HEK293 (cell line): Measurements from ENCODE around the gene FYCO1.

Source experiments
- CTCF ChIA-PET: fragments of 350-600 bp; formaldehyde crosslinking; extraction: SDS; loops from one replicate; lab custom pipeline; 2021; ENCODE audit warnings: antibody characterized with exemption; lab: Yijun Ruan, JAX
- POLR2A ChIA-PET: fragments of 300-600 bp; formaldehyde crosslinking; extraction: SDS; loops from one replicate; lab custom pipeline; 2020; ENCODE audit warnings: antibody characterized with exemption, inconsistent platforms; lab: Yijun Ruan, JAX
- H3K27ac ChIP-seq: fragments of 200-500 bp; sonication (Bioruptor generic); 2 replicates; pipeline ENCODE4 v1.5.1; 2014; ENCODE audit warnings: low read depth, low read length, control low read depth, inconsistent platforms; ENCODE audit errors: extremely low read depth
- H3K36me3 ChIP-seq, 2 experiments: fragments of 200-500 bp in 1 of 2; sonication (Bioruptor generic) in 1 of 2; 1 replicate in 1 of 2; 2 replicates in 1 of 2; pipeline ENCODE4 v1.5.1; 2014 to 2017; ENCODE audit warnings: inconsistent platforms in 2 of 2, low read length in 2 of 2; ENCODE audit not compliant: control insufficient read depth in 2 of 2, insufficient read depth in 1 of 2
- H3K4me1 ChIP-seq: fragments of 200-500 bp; sonication (Bioruptor generic); 2 replicates; pipeline ENCODE4 v1.5.1; 2014; ENCODE audit warnings: mild to moderate bottlenecking, low read length, inconsistent platforms; ENCODE audit not compliant: control insufficient read depth, insufficient read depth
- H3K4me3 ChIP-seq: 2 replicates; pipeline ENCODE4 v1.5.1; 2011; ENCODE audit warnings: low read depth, mild to moderate bottlenecking, control low read depth, low read length, moderate library complexity
- H3K9me3 ChIP-seq: fragments of 200-500 bp; sonication (Bioruptor generic); 2 replicates; pipeline ENCODE4 v1.5.1; 2014; ENCODE audit warnings: low read depth, low read length, inconsistent platforms; ENCODE audit not compliant: control insufficient read depth, insufficient read depth
- ATF2 ChIP-seq: fragments of 450-650 bp; formaldehyde crosslinking; IDR thresholded peaks from 2 replicates; pipeline ENCODE4 v1.5.1; 2016; ENCODE audit warnings: missing biosample characterization, missing genetic modification characterization, low read depth
- BCL11A ChIP-seq: fragments of 450-650 bp; formaldehyde crosslinking; IDR thresholded peaks from 2 replicates; pipeline ENCODE4 v1.5.1; 2016; ENCODE audit warnings: low read depth, missing biosample characterization, missing genetic modification characterization
- HOXD13 ChIP-seq: sonication (generic); formaldehyde crosslinking; IDR thresholded peaks from 2 replicates; pipeline ENCODE4 v1.8.0; 2022; ENCODE audit warnings: missing genetic modification reagents, borderline replicate concordance
- OVOL3 ChIP-seq: fragments of 450-650 bp; formaldehyde crosslinking; IDR thresholded peaks from 2 replicates; pipeline ENCODE4 v1.5.1; 2016; ENCODE audit warnings: missing biosample characterization, missing genetic modification characterization
- ZBTB20 ChIP-seq: fragments of 450-650 bp; formaldehyde crosslinking; IDR thresholded peaks from 2 replicates; pipeline ENCODE4 v1.5.1; 2016; ENCODE audit warnings: missing biosample characterization, missing genetic modification characterization
- ZFP69B ChIP-seq: fragments of 450-650 bp; formaldehyde crosslinking; IDR thresholded peaks from 2 replicates; pipeline ENCODE4 v1.5.1; 2016; ENCODE audit warnings: missing biosample characterization, missing genetic modification characterization
- ZNF133 ChIP-seq: fragments of 450-650 bp; formaldehyde crosslinking; IDR thresholded peaks from 2 replicates; pipeline ENCODE4 v1.5.1; 2016; ENCODE audit warnings: missing biosample characterization, missing genetic modification characterization
- ZNF146 ChIP-seq: fragments of 450-650 bp; formaldehyde crosslinking; IDR thresholded peaks from 2 replicates; pipeline ENCODE4 v1.5.1; 2016; ENCODE audit warnings: missing biosample characterization, missing genetic modification characterization
- ZNF155 ChIP-seq: fragments of 450-650 bp; formaldehyde crosslinking; IDR thresholded peaks from 2 replicates; pipeline ENCODE4 v1.5.1; 2016; ENCODE audit warnings: missing biosample characterization, missing genetic modification characterization
- ZNF221 ChIP-seq: fragments of 450-650 bp; formaldehyde crosslinking; IDR thresholded peaks from 2 replicates; pipeline ENCODE4 v1.5.1; 2017; ENCODE audit warnings: missing biosample characterization, missing genetic modification characterization, borderline replicate concordance
- ZNF398 ChIP-seq: fragments of 450-650 bp; formaldehyde crosslinking; IDR thresholded peaks from 2 replicates; pipeline ENCODE4 v1.5.1; 2017; ENCODE audit warnings: missing biosample characterization, missing genetic modification characterization
- ZNF449 ChIP-seq: fragments of 450-650 bp; formaldehyde crosslinking; IDR thresholded peaks from 2 replicates; pipeline ENCODE4 v1.5.1; 2017; ENCODE audit warnings: missing biosample characterization, mild to moderate bottlenecking, missing genetic modification characterization, moderate library complexity
- ZNF518A ChIP-seq: fragments of 450-650 bp; formaldehyde crosslinking; conservative IDR thresholded peaks from 2 replicates; pipeline ENCODE4 v1.5.1; 2016; ENCODE audit warnings: low read depth, missing biosample characterization, missing genetic modification characterization
- ZNF654 ChIP-seq: fragments of 450-650 bp; formaldehyde crosslinking; IDR thresholded peaks from 2 replicates; pipeline ENCODE4 v1.5.1; 2016; ENCODE audit warnings: low read depth, missing biosample characterization, missing genetic modification characterization
- ZNF704 ChIP-seq: fragments of 450-650 bp; formaldehyde crosslinking; IDR thresholded peaks from 2 replicates; pipeline ENCODE4 v1.5.1; 2016; ENCODE audit warnings: missing biosample characterization, missing genetic modification characterization

Gene FYCO1

GRCh38 chr3:45909542-45909941 lies 86.1 kb downstream of the FYCO1 start:
- TF ChIP-seq ZNF146 (tag by site-specific recombination) (no peak), ZNF398 (tag by site-specific recombination) (no peak), HOXD13 (no peak), ZNF704 (tag by site-specific recombination) (no peak), BCL11A (tag by site-specific recombination) (no peak), ATF2 (tag by site-specific recombination) (no peak), ZNF449 (tag by site-specific recombination) (no peak), ZFP69B (no peak), ZBTB20 (tag by site-specific recombination) (no peak), ZNF133 (tag by site-specific recombination) (no peak), ZNF221 (no peak), ZNF155 (tag by site-specific recombination) (no peak), ZNF654 (tag by site-specific recombination) (no peak), ZNF518A (tag by site-specific recombination) (no peak), OVOL3 (tag by site-specific recombination) (no peak)
- POLR2A ChIA-PET = no interaction called here
- Histone ChIP-seq H3K27ac (no peak overlapping the region), H3K36me3 (no peaks in the 10 kb centered on the region), H3K4me3 (no peak overlapping the region), H3K4me1 (no peaks in the 10 kb centered on the region), H3K9me3 (no peaks in the 10 kb centered on the region)
- CTCF ChIA-PET = interaction anchor here (0.8 to 1.0 kb wide), 2 partner anchors 22 to 148 kb away, joined by 3 to 5 read pairs; no protein-coding TSS in a partner anchor
